Measurements from ENCODE around the gene NKD2. TPM values are rescaled to one million over a fixed set of nuclear protein-coding genes. Genes with fewer than 3 reads are reported as not detected.

The NKD2 gene
- total RNA-seq, 1 donor from 2014 or later, result 1.7 TPM

DNA sequence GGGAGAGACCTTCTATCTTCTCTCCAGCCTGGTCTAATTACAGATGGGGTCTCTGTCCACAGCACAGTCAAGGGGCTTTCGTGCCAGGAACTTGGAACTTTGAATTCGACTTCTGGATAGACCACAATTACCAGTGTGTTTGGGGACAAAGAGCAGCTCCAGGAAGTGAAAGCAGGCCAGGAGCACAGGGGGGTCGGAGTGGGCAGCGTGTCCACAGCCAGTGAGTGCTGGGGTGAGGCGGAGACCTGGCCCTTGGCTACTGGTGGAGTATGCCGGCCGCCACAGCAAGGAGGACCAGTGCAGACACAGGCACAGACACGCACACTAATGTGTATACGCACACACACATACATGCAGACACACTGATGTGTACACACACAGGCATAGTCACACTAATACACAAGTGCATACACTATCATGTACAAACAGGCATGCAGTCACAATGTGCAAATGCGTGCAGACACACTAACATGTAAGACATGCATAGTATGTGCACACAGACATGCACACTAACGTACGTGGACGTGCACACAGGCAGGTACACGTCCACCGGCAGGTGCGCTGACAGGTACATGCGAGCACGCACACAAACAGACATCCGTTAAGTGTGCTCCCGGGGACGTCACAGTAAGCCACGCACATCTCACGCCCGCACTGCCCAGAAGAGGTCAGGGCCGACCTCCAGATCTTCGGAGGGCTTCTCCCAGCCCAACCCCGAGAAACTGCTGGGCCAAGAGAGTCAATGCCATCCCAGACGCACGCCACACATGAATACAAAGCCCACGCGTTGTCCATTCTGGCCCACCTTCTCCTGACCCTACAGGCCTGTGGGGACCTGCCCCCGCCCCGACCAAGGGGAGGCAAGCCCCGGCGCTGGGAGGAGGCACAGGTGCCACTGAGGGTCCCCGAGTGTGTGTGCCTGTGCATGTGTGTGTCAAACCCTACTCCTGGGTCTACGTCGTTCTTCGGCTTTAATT is 46.5 kb downstream of the NKD2 start:
- TF ChIP-seq, protein P1, sequence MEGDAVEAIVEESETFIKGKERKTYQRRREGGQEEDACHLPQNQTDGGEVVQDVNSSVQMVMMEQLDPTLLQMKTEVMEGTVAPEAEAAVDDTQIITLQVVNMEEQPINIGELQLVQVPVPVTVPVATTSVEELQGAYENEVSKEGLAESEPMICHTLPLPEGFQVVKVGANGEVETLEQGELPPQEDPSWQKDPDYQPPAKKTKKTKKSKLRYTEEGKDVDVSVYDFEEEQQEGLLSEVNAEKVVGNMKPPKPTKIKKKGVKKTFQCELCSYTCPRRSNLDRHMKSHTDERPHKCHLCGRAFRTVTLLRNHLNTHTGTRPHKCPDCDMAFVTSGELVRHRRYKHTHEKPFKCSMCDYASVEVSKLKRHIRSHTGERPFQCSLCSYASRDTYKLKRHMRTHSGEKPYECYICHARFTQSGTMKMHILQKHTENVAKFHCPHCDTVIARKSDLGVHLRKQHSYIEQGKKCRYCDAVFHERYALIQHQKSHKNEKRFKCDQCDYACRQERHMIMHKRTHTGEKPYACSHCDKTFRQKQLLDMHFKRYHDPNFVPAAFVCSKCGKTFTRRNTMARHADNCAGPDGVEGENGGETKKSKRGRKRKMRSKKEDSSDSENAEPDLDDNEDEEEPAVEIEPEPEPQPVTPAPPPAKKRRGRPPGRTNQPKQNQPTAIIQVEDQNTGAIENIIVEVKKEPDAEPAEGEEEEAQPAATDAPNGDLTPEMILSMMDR (IDR thresholded peaks at IDR 0.05; ENCODE audit: insufficient read depth, low read length, poor library complexity, severe bottlenecking), result no peak
- Histone ChIP-seq H3K27me3 (ENCODE audit: control insufficient read depth, insufficient read depth, low read length) (no peaks in the 10 kb centered on the region), H3K36me3 (ENCODE audit: control insufficient read depth, insufficient read depth, low read length) (peaks cover 1% of the 10 kb centered on the region), H3K4me3 (ENCODE audit: low read depth, low read length) (no peak overlapping the region)
- no peak for DNase-seq (ENCODE audit: low read depth)

DNA sequence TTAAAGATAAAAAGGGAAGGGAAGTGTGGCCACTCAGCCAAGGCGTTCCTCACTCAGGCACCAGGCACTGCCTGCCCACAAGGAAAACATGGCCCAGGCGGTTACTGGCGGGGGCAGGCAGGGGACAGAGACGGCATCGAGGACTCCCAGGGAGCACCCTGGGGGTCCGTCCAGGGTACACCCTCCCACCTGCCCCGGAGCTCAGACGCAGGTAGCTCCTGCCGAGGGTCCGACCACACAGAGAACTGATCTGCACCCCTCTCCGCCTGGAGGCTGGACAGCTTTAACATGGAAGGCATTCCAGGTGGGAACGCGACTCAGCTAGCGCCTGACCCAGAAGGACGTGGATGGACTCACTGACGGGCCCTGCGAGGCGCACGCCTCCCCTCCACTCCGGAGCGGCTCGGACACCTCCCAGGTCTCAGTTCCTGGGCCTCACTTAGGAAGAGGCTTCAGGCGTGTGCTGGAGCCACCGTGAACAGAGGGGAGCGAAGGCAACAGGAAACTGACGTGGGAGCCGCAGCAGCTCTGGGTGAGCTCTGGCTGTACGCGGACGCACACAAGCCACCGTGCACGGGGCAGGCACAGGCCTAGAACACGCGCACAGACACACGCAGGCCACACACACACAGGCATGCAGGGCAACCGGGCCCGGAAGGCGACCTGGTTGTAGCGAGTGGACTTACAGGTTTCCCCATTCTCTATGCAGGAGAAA is 47.5 kb downstream of the NKD2 start:
- TF ChIP-seq, protein P1 (IDR thresholded peaks at IDR 0.05; ENCODE audit: insufficient read depth, low read length, poor library complexity, severe bottlenecking), result no peak
- Histone ChIP-seq H3K36me3 (ENCODE audit: control insufficient read depth, insufficient read depth, low read length) (peaks cover 1% of the 10 kb centered on the region), H3K4me3 (ENCODE audit: low read depth, low read length) (no peak overlapping the region), H3K27me3 (ENCODE audit: control insufficient read depth, insufficient read depth, low read length) (no peaks in the 10 kb centered on the region)
- no peak for DNase-seq (ENCODE audit: low read depth)

DNA sequence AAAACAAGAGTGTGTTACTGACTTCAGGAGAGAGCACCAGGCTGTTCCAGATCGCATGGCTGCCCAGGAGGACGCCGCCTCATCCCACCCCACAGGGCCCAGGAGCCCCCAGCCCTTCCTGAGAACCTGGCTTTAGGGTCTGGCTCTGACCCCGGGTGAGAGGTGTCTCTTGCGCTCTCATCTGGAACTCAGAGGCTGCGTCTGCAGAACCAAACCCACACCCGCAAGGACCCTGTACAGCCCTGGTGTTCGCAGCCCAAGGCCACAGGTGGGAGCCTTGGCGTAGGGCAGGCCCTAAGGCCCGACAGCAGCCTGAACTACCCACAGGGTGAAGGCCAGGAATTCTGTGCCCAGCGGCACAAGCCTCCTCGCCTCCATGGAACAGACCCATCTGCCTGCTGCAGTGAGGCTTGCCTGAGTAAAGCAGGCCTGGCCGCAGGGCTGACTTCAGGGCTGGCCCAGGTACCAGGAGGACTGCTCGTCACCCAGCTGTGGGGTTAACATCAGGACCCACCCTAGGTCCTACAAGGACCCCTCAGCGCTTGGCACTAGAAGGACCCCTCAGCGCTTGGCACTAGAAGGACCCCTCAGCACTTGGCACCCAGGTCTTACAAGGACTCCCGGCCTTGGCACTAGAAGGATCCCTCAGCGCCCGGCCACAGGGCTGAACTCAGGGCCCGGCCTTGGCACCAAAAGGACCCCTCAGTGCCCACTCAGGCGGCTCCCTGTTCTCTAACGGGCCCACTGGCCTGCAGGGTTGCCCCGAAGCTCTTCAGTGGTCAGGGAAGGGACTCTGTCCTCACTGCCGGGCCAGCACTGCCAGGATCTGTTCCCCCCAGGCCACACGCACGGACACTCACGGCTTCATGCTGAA is 48.2 kb downstream of the NKD2 start:
- Histone ChIP-seq H3K4me3 (ENCODE audit: low read depth, low read length) (no peak overlapping the region), H3K36me3 (ENCODE audit: control insufficient read depth, insufficient read depth, low read length) (peaks cover 1% of the 10 kb centered on the region), H3K27me3 (ENCODE audit: control insufficient read depth, insufficient read depth, low read length) (no peaks in the 10 kb centered on the region)
- no peak for DNase-seq (ENCODE audit: low read depth)
- TF ChIP-seq, protein P1 (IDR thresholded peaks at IDR 0.05; ENCODE audit: insufficient read depth, low read length, poor library complexity, severe bottlenecking), result no peak

DNA sequence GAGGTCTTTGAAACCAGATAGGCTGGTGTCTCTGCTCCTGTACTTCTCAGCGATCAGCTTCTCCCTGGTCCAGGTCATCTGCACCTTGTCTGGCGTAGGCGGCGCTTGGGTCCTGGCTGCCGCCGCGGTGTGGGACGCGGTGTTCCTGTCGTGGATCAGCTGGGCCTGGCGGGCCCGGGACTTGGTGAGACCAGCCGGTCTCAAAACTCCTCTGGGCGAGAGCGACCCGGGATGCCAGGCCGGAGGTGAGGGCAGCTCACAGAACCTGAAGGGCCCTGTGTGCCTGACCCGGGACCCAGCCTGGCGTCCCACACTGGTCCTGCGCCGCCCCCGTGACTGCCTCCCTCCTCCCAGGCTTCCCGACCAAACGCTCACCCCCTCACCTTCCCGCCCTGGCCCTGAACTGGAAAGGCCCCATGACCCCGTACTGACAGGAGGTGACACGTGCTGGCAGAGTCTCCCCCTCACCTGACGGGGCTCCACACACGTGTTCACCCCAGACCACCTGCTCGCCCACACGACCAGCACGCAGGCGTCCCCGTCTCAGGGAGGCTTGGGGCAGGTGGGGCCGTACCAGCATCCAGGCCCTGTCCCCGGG is 49.0 kb downstream of the NKD2 start:
- Histone ChIP-seq H3K27me3 (ENCODE audit: control insufficient read depth, insufficient read depth, low read length) (no peaks in the 10 kb centered on the region), H3K4me3 (ENCODE audit: low read depth, low read length) (no peak overlapping the region), H3K36me3 (ENCODE audit: control insufficient read depth, insufficient read depth, low read length) (peaks cover 1% of the 10 kb centered on the region)
- TF ChIP-seq, protein P1 (IDR thresholded peaks at IDR 0.05; ENCODE audit: insufficient read depth, low read length, poor library complexity, severe bottlenecking), result no peak
- no peak for DNase-seq (ENCODE audit: low read depth)
